ENCODE data around the gene IQSEC1.

IQSEC1 gene

DNA sequence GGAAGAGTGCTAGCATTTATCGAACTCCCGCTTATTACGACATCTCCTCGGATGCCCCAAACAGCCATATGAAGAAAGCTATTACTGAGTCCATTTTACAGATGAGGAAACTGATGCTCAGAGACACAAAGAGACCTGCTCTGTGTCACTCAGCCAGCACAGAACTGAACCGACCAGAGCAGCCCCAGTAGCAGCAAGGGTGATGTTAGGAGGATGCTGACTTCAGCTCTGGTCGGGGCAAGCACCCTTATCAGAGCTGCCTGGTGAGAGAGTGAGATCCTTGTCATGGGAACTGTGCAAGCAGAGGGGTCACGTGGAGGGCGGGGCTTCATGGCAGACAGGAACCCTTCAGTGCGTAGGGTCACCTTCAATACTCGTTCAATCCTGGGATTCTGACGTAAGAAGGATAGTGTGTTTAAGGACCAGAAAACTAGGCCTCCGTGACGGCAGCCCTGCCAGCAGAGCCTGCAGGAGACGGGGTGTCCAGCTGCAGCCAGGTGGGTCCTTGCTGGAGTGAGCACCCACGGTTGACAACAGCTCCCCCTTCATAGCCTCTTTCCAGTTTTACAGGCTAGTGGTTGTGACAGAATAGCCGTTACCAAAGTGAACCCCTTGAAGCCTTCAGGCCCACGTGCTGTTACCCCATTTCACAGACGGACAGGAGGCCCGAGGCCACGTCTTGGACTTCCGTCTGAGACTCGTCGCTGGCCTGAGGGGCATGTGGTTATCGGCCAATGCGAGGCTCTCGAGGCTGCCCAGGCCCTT is 12.0 kb upstream of the IQSEC1 start:
- DNase-seq = no peak

DNA sequence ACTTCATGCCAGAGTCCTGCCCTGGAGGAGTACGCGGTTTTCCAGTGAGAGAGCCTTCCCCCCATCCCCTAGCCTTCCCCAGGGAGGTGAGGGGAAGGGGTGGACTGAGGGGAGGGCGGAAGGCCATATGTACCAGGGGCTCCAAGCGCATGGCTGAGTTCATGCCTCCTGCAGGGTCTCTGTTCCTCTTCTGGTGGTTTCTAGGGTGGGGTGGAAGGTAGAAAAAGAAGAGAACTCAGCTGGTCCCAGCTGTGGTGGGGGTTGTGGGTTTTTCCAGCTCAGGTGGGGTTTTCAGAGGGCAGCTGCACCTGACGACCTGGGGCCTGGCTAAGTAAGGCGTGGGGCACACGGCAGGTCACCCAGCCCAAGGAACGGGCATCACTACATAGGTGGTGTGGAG is 10.7 kb upstream of the IQSEC1 start:
- DNase-seq = no peak

DNA sequence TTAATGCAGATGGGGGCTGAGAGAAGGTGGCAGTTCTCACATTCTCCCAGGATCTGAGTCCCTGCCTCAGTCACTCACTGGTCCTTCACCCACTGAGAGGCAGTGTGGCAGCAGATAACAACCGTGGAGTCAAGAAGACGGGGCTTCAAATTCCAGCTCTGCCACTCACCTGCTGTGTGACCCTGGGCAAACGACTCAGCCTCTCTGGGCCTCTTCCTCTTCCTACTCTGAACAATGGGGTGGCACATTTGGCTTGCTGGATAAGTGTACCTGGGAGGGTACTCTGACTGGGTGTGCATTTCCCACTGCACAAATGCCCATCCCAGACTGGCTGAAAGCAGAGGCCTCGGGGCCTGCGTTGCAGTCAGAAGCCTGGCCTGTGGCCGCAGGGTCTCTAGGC is 10.0 kb upstream of the IQSEC1 start:
- DNase-seq = no peak

DNA sequence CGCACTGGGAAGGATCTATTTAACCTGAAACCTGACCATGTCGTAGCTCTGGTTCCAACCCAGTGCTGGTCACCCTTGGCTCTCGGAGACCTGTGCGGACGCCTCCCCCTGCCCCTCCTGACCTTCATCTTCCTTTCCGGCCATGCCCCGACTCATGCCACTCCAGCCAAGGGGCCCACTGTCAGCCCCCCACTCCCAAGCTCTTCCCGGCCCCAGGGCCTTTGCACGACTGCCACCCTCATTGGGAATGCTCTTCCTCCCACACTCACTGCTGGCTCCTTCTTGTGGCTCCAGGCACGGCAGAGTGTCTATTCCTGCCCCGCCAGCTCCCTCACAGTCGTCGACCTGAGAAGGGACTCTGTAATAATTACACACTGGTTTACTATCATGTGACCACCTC is 9.4 kb upstream of the IQSEC1 start:
- no peak for DNase-seq

DNA sequence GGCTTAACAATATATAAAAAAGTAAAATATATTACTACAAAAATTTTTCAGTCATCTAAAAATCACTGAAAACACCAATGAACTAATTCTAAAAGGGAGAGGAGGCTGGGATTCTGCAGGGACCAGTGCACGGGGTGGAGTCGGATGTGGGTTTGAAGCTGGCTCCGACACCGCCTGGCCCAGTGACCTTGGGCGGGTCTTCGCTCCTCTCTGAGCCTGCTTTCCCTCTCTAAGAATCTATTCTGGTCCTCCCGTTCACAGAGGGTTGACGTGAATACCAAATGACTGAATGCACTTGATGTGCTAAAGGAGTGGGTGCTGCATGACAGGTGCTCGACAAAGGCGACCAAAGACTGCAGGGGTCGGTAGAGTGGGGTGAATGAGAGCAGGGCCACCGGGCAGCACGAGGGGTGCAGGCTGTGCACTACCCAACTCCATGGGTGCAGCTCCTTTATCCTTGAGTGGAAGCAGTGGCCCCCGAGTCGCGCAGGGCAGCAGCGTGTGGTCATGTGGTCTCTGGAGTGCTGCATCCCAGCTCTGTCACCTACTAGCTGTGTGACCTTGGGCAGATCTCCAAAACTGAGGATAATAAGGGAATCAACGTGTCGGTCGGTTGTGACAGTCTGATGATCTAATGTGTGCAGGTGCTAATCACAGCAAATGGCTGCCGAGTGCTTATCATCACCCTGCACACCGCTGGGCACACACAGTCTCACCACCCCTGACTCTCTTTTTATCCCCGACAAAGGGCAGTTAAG is 8.6 kb upstream of the IQSEC1 start:
- DNase-seq = no peak

DNA sequence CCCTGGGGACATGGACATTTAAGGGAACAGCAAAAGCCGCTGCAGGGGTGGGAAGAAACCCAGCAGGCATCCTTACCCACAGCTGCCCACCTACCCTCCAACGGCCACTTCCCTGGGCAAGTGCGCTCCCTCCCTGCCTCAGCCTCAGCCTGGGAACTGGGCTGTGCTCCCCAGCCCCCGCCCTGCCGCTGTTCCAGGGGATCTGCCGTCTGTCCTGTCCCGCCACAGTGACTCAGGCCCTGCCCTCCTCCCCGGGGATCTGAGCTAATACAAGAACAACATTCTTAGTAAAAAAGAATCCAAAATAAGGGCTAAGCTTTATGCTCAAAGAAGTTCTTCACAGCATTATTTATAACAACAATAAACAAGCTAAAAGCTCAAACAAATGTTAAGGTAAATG is 7.4 kb upstream of the IQSEC1 start:
- DNase-seq = no peak

DNA sequence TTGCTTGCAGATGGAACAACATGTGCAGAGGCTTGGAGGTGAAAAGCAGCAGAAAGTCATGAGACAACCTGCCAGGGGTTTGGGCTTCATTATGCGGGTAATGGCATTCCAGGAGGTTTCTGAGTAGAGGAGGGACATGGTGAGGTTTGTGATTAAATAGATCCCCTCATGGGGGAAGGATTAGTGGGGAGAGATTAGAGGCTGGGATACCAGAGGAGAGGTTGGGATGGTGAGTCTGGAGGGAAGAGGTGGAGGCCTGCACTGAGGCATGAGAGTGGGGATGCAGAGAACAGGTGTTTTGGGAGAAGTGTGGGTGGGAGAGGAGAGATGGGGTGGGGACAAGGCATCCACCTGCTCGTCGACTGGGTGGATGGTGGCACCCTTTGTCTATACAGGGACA is 6.8 kb upstream of the IQSEC1 start:
- DNase-seq = no peak

DNA sequence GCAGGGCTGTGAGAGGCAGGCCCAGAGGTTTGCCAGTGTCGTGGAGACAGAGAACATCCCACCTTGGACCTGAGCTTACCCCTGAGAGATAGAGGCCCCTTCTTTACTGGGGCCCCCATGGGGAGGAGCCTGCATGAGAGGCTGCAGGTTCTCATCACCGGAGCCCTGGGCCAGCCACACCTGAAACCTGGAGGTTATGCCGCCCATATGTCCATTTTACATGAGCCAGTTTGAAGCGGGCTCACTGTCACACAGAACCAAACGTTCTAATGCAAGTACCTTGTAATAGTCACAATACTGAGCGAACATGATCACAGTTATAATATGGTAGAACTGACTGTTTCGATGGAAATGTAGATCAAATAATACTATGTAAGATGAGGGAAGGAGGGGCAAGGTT is 6.3 kb upstream of the IQSEC1 start:
- DNase-seq = no peak

DNA sequence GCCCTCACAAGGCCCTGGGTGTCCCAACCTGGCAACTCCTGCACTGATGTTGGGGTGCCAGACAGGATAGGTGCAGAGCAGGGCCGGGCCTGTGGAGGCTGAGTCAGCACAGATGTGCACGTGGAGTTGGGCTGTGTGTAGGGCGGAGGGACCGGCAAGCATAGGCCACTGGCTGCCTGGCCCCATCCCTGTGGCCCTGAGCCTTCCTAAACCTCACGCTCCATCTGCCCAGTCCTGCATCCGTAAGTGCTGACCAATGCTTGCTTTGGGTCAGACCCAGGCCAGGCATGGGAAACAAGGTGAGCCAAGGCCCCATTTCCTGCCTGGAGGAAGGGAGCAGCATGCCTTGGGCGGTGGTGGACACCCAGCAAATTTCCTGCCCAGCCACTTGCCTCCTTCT is 5.8 kb upstream of the IQSEC1 start:
- DNase-seq = no peak

DNA sequence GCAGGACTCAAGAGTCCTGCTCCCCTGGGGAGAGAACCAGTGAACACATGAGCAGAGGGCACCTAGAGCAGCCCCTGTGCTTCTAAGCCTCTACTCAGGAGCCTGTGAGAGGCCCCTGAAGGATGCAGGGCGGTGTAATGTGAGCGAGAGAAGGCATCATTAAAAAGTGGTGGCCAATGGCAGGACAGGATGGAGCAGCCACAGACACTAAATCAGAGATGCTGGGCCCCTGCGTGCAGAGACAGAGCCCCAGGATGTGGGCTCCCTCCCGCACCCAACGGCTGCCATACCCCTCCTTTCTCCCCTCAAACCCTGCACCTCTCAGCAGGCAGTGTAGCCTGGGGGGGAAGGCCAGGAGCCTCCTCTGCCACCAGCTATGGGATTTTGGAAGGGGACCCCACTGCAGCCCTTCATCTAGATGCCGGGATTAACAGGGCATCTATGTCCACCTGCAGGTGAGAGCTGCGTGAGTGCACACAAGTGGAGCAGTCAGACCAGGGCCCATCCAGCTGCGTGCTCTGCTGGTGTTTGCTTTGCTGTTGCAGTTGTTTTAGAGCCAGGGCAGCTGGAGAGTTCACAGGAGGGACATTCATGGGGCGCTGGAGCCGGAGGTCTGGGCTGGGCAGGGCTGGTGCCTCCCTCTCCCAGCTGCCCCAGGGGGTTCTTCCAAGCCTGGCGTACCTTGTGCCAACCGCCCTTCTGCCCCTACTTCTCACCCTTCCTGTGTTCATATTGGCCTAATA is 5.1 kb upstream of the IQSEC1 start:
- DNase-seq = peak; percentile 72

DNA sequence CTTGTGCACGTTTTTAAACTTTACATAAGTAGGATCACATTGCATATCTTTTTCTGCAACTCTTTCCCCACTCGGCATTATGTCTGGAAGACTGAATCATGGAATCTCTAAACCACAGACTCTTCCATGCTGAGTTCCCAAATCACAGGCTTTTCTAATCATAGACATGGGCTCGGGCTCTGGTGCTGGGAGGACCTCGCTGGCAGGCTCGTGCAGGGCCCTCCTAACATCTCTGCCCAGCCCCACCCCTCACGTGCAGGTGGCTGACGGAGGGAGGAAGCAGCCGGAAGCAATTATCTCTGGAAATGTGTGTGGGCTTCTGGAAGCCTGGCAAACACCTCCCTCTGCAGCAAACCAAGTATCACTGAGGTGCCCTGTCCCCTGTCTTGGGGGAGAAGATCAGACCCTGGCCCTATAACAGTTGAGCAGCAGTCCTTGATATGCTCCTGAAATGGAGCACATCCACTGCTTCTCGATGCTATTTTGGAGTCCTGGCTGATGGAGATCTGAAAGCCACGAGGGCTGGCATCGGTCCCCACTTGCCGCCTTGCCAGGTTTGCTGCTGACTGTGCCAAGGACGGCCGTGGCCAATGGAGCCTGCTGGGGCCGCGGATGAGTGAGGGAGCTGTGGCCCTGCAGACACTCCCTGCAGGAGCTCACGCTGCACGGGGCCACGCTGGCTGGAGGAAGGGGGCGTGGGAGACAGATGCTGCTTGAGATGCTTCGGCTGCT is 4.4 kb upstream of the IQSEC1 start:
- peak; percentile 72 for DNase-seq

DNA sequence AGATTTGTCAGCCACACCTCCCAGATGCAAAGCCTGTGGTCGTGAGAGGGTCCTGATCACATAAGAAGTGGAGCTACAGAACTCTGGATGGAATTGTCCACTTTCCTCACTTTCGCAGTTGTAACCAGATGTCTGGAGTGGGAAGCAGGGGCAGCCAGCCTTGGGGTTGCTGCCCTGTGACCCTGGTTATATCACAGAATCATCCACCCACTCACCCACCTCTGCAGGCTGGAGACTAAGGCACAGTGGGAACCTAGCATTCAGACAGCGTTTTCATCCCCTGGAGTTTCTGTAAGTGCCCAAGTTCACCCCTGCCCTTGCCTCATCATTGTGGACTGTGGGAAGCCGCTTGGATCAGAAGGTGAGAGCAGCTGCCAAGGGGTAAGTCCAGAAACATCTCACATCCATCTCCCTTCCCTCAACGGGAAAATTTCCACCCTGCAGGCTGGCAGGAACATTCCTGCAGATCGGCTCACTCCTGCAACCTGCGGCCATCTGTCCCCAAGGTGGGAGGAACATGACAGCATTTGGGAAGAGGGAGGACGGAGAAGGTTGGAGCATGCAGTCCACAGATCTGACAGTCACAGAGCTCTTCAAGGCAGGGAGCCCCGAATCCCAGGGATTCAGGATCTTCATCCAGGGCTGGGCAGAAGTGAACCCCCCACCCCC is 2.9 kb upstream of the IQSEC1 start:
- no peak for DNase-seq

DNA sequence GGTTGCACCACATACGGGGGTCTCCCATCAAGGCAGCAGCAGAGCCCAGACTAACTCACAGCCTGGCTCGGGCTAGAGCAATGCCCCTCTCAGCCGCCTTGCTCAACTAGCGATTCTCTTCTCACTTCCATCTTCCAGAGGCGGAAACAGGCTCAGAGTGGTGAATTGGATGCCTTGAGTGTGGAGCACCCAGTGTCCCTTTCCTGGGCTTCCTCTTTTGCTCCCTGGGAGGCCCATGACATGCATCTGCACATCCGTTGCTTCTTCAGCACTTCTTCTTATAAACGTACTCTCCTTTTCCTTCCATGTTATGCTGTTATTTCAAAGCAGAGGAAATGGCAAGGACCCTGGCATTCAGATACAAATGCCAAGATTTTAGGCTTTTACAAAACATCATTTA is 2.1 kb upstream of the IQSEC1 start:
- no peak for DNase-seq

DNA sequence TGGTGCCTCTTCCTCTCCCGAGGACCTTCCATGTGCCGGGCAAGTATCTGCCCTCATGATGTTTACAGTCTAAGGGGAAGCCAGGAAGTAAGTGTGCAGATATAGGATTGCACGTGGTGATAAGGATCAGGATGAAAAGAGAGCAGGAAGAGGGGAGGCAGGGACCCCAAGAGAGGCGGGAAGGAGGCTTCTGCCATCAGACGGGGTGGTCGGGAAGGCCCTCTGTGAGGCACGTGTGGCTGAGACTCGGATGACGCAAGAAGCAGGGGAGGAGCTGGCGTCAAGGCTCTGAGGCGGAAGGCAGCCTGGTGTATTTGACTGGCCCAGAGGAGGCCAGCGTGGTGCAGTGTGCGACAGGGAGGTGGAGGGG is 762 bp upstream of the IQSEC1 start:
- DNase-seq = no peak

DNA sequence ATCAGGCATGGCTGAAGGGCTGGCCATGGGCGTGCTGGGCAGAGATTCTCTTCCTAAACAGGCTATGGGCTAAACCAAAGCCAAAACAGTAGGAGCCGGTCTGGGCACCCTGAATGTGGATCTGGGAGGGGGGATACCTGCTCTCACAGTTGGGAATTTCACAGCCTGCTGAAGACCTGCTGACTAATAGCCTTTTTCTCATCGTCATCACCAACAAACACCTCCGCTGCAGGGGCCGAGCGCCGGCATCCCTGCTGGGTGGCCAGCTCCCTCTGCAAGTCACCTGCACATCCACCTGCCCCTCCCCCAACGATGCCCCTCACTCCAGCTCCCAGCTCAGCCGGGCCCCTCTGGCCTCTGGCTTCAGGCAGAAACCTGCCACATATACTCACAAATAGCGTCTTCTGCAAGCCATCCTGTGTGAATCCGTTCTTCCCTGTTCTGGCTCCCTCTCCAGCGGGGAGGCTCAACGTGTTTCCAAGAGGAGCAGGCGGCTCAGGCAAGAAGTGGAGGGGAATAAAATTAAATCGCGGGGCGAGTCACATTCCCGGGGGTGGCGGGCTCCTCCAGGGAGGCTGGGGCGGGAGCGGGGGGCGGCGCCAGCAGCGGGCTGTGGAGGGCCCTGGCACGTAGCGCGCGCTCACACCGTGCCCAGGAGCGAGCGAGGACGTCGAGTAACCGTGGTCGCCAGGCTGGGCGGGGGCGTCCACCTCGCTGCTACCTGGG is 466 bp downstream of the IQSEC1 start:
- DNase-seq = no peak

DNA sequence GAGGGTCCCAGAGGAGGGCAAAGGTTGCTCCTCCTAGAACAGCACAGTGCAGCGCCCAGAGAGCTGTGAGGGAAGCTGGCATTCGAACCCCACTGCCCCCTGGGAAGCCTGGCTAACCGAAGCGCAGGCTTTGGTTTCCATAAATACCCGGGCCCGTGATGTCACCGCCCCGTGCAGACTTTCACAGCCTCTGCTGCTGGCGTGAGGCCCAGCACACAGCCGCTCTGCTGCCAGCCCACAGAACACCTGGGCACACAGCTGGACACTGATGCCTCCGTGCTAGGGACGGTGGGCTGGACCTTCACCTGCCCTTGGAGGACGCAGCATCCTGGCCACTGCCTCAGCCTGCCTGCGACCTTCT is 1.0 kb downstream of the IQSEC1 start:
- DNase-seq = peak; percentile 8

DNA sequence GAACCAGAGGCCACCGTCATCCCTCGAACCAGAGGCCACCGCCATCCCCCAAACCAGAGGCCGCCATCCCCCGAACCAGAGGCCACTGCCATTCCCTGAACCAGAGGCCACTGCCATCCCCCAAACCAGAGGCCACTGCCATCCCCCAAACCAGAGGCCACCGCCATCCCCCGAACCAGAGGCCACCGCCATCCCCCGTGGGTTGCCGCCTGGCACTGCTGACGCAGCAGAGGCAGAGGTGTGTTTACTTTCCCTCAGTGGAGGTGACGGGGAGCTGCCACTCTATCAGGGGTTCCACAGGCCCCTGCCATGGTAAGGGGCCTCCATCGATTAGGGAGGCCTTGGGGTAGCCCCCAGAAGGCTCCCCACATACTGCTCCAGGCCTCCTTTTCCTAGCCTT is 1.5 kb downstream of the IQSEC1 start:
- no peak for DNase-seq

DNA sequence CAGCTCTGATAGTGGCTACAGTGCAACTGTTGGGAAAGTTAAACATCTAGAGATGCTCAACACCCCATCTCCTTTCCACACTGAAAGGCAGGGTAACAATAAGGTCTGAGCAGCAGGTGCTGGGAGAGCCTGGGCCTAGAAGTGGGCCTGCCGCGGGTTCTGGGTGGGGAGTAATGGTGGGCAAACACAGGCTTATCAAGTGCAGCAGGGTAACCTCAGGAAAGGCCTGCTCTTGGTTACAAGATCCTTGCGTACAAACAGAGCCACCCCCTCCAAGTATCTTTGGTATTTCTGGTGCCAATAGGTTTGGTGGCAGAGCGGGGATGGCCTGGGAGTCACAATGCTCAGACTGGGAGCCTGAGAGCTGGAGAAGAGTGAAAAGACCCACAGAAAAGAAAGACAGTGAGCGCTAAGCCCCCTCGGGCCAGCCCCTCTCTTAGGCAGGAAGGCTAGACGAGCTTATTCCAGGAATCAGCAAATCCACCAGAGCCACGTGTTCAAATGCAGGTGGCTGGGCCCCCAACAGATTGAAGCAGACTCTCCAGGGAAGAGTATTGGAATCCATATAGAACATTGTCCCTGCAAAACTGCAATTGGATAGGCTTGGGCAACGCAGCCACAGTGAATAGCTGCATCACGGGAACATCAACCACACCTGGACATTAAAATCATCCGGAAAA is 2.7 kb downstream of the IQSEC1 start:
- DNase-seq = no peak

DNA sequence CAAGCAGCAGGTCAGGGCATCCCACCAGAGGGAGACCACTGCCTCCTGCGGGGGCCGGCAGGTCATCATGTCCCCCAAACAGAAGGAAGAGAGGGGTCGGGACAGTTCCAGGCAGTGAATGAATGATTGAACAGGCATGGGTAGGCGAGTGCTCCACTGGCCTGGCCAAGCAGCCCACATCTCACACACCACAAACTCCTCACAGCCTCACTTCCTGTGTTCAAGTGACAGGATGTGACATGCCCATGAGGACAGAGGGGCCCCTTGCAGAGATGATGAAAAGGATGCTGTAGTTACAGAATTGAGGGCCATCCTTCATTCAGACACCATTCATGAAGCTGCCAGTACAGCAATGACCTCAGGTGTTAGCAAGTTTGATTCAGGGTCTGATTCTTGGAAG is 3.7 kb downstream of the IQSEC1 start:
- no peak for DNase-seq

DNA sequence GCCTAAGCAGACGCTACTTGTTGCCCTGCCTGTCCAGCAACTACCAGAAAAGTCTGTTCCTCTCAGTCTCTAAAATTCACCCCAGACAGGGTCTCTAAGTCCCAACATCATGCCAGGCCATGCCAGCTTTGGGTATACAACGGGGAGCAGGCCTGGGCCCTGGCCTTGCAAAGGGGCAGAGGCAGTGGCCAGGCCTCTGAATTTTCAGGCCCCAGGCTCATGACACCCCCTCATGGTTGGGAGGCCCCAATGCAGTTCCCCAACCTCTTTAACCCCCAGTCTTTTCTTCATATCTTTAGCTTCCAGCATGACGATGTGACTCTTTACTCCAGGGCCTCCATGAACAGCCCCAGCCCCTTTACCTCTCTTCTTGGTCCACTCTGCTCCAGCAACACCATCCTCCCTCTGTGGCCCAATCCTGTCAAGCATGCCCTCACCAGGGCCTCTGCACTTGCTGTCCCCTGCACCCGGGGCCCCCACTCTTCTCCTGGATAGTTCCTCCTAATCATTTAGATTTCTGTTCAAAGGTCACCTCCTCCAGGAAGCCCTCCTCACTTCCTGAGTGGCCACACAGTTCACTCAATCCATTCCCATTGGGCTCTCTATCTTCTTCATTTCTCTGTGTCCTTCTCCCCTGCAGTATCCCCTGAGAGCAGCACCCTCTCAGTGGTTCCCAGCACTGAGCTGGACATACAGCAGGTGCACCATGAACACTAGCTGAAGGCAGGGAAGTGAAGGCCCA is 4.8 kb downstream of the IQSEC1 start:
- DNase-seq = no peak

DNA sequence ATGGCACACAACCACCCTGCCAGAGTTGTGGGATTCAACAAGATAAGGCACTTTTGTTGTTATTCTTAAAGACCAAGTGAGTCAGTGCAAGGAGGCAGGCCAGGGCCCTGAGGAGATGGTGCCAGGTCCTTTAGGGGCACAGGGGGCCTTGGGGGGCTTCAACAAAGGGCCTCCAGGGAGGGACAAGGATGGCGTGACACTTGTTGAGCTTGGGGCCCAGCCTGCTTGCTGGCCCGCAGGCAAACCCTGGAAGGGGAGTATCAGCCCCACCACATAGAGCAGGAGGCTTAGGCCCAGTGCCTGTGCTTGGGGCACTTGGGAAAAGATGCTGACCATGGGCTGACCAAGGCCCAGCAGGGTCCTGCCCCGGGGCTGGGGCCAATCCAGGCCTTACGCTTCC is 5.5 kb downstream of the IQSEC1 start:
- no peak for DNase-seq

Data from DMS79 (cell line).